ENCODE data around the gene COL23A1. TPM values are rescaled to one million over a fixed set of nuclear protein-coding genes. Genes with fewer than 3 reads are reported as not detected.
"Not testable (repeated sequence)": the region's sequence is repeated elsewhere in the genome, so short reads cannot be mapped to it uniquely, and the experiment has no call there.

Gene COL23A1
- total and polyA plus RNA-seq, 2 donors (not counting 1 experiment from before 2014, with no cell fraction given), result 0.20 TPM; not detected in 1

DNA sequence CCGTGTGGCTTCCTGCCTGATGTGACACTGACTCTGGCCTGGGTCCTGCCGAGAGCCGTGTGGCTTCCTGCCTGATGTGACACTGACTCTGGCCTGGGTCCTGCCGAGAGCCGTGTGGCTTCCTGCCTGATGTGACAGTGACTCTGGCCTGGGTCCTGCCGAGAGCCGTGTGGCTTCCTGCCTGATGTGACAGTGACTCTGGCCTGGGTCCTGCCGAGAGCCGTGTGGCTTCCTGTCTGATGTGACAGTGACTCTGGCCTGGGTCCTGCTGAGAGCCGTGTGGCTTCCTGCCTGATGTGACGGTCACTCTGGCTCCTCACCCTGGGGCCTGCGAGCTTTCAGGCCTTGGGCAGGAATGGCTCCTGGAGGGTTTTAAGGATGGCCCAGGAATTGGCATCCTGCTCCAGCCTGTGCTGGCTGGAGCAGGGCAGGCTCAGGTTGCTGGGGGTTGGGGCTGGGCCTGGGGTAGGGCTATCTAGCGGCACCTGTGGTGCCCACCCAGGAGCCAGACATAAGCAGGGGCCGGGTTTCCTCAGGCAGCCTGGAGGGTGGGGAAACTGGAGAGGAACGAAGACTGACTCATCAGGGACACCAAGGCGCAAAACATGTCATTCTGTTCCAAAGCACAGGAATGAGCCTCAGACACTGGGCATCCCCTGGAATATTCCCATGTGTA lies 350.4 kb downstream of the COL23A1 start:
- WGBS (ENCODE audit: insufficient coverage), result 12% methylated on average over 13 of the region's 16 CpGs
- CTCF ChIA-PET, result not testable (repeated sequence)
- peak overlapping the region; percentile 80 for H2AFZ ChIP-seq (ENCODE audit: insufficient read depth, low read depth, low read length, poor library complexity, severe bottlenecking)

DNA sequence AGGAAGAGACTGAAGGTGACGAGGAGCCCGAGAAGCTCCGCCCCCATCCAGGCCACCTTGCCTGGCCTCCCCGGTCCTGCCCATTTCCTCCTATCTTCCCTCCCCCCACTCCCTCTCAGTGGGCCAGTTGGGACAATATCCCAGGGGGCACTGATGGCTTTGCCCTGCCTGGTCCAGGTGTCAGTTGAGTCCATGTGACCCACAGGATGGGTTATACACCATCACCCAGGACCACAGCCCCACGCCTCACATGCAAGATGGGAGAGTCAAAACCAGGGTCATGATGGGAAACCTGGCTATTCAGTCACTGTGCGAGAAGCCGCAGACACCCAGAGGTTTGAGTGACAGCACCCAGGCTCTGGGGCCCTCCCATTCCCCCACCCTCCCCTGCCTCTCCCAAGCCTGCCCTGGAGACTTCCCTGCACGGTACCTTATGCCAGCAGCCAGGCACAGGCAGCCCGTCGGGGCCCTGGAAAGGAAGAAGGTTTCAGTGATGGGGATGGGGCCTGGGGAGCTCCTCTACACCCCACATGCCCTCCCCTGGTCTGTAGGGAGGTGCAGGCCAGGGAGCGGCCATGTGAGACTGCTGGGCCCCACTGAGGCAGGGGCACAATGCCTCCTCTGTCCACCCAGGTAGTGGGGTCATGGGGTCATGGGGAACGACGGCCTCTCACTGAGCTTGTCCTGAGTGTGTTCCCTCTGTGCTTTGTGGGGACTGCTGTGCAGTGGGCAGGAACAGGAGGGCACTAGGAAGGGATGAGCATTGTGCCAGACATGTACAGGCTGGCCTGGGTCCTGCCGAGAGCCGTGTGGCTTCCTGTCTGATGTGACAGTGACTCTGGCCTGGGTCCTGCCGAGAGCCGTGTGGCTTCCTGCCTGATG lies 351.2 kb downstream of the COL23A1 start:
- H3K4me3 Mint-ChIP-seq, result peak overlapping the region; percentile 64
- H4K20me1 ChIP-seq (ENCODE audit: control insufficient read depth, insufficient read depth, low read length, poor library complexity, severe bottlenecking), result no peaks in the 10 kb centered on the region
- ChIA-PET POLR2A (no interaction called here), CTCF (no interaction called here)
- WGBS (ENCODE audit: insufficient coverage), result 18% methylated on average over 10 of the region's 17 CpGs
- H3K4me2 ChIP-seq (replicated peaks; ENCODE audit: low read depth, low read length, poor library complexity, severe bottlenecking), result peak overlapping the region; percentile 66
- H3K9me3 ChIP-seq (ENCODE audit: control extremely low read depth in 1 of 3, control insufficient read depth in 2 of 3, insufficient read depth in 1 of 3, low read length in 2 of 3), result no peaks in the 10 kb centered on the region
- peak overlapping the region; percentile 91 for H3K27ac Mint-ChIP-seq
- H3K4me1 ChIP-seq (ENCODE audit: control insufficient read depth in 2 of 2, insufficient read depth in 2 of 2, low read length in 2 of 2), result peaks cover 37 to 58% of the 10 kb centered on the region in 2 donors
- no peaks in the 10 kb centered on the region for H3K9me3 Mint-ChIP-seq (ENCODE audit: insufficient read depth)
- TF ChIP-seq EZH2 (IDR thresholded peaks at IDR 0.05; ENCODE audit: borderline replicate concordance, insufficient read depth, low read depth, low read length, poor library complexity, severe bottlenecking), result no peak
- TF ChIP-seq, protein P1, sequence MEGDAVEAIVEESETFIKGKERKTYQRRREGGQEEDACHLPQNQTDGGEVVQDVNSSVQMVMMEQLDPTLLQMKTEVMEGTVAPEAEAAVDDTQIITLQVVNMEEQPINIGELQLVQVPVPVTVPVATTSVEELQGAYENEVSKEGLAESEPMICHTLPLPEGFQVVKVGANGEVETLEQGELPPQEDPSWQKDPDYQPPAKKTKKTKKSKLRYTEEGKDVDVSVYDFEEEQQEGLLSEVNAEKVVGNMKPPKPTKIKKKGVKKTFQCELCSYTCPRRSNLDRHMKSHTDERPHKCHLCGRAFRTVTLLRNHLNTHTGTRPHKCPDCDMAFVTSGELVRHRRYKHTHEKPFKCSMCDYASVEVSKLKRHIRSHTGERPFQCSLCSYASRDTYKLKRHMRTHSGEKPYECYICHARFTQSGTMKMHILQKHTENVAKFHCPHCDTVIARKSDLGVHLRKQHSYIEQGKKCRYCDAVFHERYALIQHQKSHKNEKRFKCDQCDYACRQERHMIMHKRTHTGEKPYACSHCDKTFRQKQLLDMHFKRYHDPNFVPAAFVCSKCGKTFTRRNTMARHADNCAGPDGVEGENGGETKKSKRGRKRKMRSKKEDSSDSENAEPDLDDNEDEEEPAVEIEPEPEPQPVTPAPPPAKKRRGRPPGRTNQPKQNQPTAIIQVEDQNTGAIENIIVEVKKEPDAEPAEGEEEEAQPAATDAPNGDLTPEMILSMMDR (IDR thresholded peaks at IDR 0.05), result no peak
- peak overlapping the region; percentile 26 for H3K9ac ChIP-seq (ENCODE audit: low read length)
- DNase-seq (peak; percentile 42), ATAC-seq (ENCODE audit: low read depth) (no peak)
- H3K27me3 ChIP-seq (replicated peaks in 1 of 4; ENCODE audit: control extremely low read depth in 1 of 4, control insufficient read depth in 3 of 4, insufficient read depth in 4 of 4, low read length in 3 of 4), result no peaks in the 10 kb centered on the region
- no peaks in the 10 kb centered on the region for H3K27me3 Mint-ChIP-seq
- intact Hi-C loops (cut with micrococcal nuclease), result loop anchor here (10.0 kb wide), 1 partner anchor 386 kb away; the partner anchor contains the start of gene CLK4
- no peaks in the 10 kb centered on the region for H3K36me3 ChIP-seq (replicated peaks in 1 of 2; ENCODE audit: control extremely low read depth in 1 of 2, control insufficient read depth in 1 of 2, extremely low read depth in 1 of 2, insufficient read depth in 2 of 2, low read length in 1 of 2)
- no peaks in the 10 kb centered on the region for H3K79me2 ChIP-seq (ENCODE audit: control insufficient read depth, insufficient read depth, low read length)
- peaks cover 46% of the 10 kb centered on the region for H3K4me1 Mint-ChIP-seq
- peak overlapping the region in 1 of 5 experiments; percentile 4 for H3K4me3 ChIP-seq (ENCODE audit: control extremely low read depth in 1 of 5, extremely low read depth in 1 of 5, insufficient read depth in 1 of 5, low read depth in 2 of 5, low read length in 4 of 5)
- peak overlapping the region; percentile 53 for H2AFZ ChIP-seq (ENCODE audit: insufficient read depth, low read depth, low read length, poor library complexity, severe bottlenecking)
- peak overlapping the region; percentile 76 to 82 for H3K27ac ChIP-seq (ENCODE audit: low read length in 2 of 2)

More for the DNA sequence above, 350.4 kb downstream of the COL23A1 start:
- POLR2A ChIA-PET; H3K27me3 Mint-ChIP-seq; H4K20me1 ChIP-seq (ENCODE audit: control insufficient read depth, insufficient read depth, low read length, poor library complexity, severe bottlenecking); ATAC-seq (ENCODE audit: low read depth); H3K9me3 Mint-ChIP-seq (ENCODE audit: insufficient read depth); H3K36me3 ChIP-seq (replicated peaks in 1 of 2; ENCODE audit: control extremely low read depth in 1 of 2, control insufficient read depth in 1 of 2, extremely low read depth in 1 of 2, insufficient read depth in 2 of 2, low read length in 1 of 2); H3K4me3 ChIP-seq (ENCODE audit: control extremely low read depth in 1 of 5, extremely low read depth in 1 of 5, insufficient read depth in 1 of 5, low read depth in 2 of 5, low read length in 4 of 5); H3K9ac ChIP-seq (ENCODE audit: low read length); H3K27me3 ChIP-seq (replicated peaks in 1 of 4; ENCODE audit: control extremely low read depth in 1 of 4, control insufficient read depth in 3 of 4, insufficient read depth in 4 of 4, low read length in 3 of 4); H3K79me2 ChIP-seq (ENCODE audit: control insufficient read depth, insufficient read depth, low read length); H3K9me3 ChIP-seq (ENCODE audit: control extremely low read depth in 1 of 3, control insufficient read depth in 2 of 3, insufficient read depth in 1 of 3, low read length in 2 of 3): not testable (repeated sequence)
- Mint-ChIP-seq H3K27ac (peak overlapping the region; percentile 89), H3K4me1 (peaks cover 45% of the 10 kb centered on the region), H3K4me3 (peak overlapping the region; percentile 54)
- H3K4me1 ChIP-seq (ENCODE audit: control insufficient read depth in 2 of 2, insufficient read depth in 2 of 2, low read length in 2 of 2), result peaks cover 37 to 56% of the 10 kb centered on the region in 2 donors
- DNase-seq, result peak; percentile 49
- intact Hi-C loops (cut with micrococcal nuclease), result loop anchor here (10.0 kb wide), 2 partner anchors 385 to 1455 kb away; partner anchors contain the start of genes CANX and CLK4
- H3K4me2 ChIP-seq (replicated peaks; ENCODE audit: low read depth, low read length, poor library complexity, severe bottlenecking), result peak overlapping the region; percentile 81
- peak overlapping the region; percentile 72 to 76 for H3K27ac ChIP-seq (ENCODE audit: low read length in 2 of 2)

All from B cell (primary cell).